ENCODE measurements around the gene ACTA1.

The ACTA1 gene

DNA sequence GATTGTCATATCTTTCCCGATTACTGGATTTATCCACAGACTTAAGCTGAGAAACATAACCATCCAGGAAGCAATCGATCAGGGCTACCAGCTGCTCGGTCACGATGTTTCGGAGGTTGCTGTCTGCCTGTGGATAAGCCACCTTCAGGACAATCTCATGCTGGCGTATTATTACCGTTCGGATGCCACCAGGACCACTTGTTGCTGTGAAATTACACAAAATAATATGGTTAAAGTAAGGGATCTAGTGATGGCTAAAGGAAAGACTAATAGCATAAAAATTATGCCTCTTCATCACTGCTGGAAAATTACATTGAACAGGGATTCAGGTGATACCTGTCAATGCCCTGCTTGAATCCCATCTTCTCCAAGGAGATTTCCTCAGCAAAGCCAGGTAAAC lies 30.8 kb upstream of the ACTA1 start:
- no peak for DNase-seq
- Histone ChIP-seq H3K36me3 (ENCODE audit: control insufficient read depth, insufficient read depth, low read length) (peaks cover 85% of the 10 kb centered on the region), H3K4me1 (ENCODE audit: control insufficient read depth, insufficient read depth, low read length, poor library complexity, severe bottlenecking) (no peaks in the 10 kb centered on the region), H3K27ac (ENCODE audit: insufficient read depth, low read length, poor library complexity, severe bottlenecking) (no peak overlapping the region), H3K27me3 (replicated peaks; ENCODE audit: control insufficient read depth, insufficient read depth, low read length, poor library complexity, severe bottlenecking) (no peaks in the 10 kb centered on the region), H3K4me3 (ENCODE audit: insufficient read depth, low read depth, low read length, poor library complexity, severe bottlenecking) (no peak overlapping the region), H3K9me3 (ENCODE audit: control insufficient read depth, low read length) (no peaks in the 10 kb centered on the region)

DNA sequence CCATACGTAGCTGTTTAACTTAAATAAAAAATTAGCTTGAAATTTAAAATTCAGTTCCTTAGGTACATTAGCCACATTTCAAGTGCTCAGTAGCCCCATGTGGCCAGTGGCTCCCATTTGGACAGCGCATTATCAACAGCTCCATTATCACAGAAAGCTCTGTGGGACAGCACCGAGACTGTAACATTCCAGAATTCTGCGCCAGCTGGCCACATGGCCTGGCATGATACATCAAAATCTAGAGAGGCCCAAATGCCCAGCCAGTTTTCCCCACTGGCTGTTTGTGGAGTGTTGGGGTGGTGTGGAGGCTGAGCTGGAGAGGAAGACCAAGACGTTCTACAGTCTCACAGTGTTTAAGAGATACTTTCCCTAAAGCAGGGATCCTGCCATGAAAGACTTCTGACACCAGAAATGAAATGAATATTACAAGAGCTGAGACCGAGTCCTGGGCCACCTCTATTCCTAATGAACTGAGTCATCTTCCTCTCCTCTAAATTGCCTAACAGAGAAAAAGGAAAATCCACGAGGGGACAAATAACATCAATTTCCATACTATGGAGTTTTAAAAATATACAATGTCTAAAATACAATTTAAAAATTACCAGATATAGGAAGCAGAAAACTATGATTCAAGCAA lies 27.3 kb upstream of the ACTA1 start:
- Histone ChIP-seq H3K4me3 (ENCODE audit: insufficient read depth, low read depth, low read length, poor library complexity, severe bottlenecking) (no peak overlapping the region), H3K36me3 (ENCODE audit: control insufficient read depth, insufficient read depth, low read length) (peaks cover 75% of the 10 kb centered on the region), H3K27me3 (replicated peaks; ENCODE audit: control insufficient read depth, insufficient read depth, low read length, poor library complexity, severe bottlenecking) (no peaks in the 10 kb centered on the region), H3K9me3 (ENCODE audit: control insufficient read depth, low read length) (no peaks in the 10 kb centered on the region), H3K4me1 (ENCODE audit: control insufficient read depth, insufficient read depth, low read length, poor library complexity, severe bottlenecking) (no peaks in the 10 kb centered on the region), H3K27ac (ENCODE audit: insufficient read depth, low read length, poor library complexity, severe bottlenecking) (no peak overlapping the region)
- no peak for DNase-seq

DNA sequence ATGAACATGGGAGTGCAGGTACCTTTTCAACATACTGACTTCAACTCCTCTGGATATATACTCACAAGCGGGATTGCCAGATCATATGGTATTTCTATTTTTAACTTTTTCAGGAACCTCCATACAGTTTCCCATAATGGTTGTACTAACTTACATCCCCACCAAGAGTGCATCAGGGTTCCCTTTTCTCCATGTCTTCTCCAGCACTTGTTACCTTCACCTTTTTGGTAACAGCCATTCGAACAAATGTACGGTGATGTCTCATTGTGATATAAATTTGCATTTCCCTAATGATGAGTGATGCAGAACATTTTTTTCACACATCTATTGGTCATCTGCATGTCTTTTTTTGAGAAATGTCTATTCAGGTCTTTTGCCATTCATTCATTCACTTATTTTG lies 25.9 kb upstream of the ACTA1 start:
- Histone ChIP-seq H3K36me3 (ENCODE audit: control insufficient read depth, insufficient read depth, low read length) (peaks cover 63% of the 10 kb centered on the region), H3K27ac (ENCODE audit: insufficient read depth, low read length, poor library complexity, severe bottlenecking) (no peak overlapping the region), H3K9me3 (ENCODE audit: control insufficient read depth, low read length) (no peaks in the 10 kb centered on the region), H3K4me3 (ENCODE audit: insufficient read depth, low read depth, low read length, poor library complexity, severe bottlenecking) (no peak overlapping the region), H3K27me3 (replicated peaks; ENCODE audit: control insufficient read depth, insufficient read depth, low read length, poor library complexity, severe bottlenecking) (no peaks in the 10 kb centered on the region), H3K4me1 (ENCODE audit: control insufficient read depth, insufficient read depth, low read length, poor library complexity, severe bottlenecking) (no peaks in the 10 kb centered on the region)
- DNase-seq: no peak

DNA sequence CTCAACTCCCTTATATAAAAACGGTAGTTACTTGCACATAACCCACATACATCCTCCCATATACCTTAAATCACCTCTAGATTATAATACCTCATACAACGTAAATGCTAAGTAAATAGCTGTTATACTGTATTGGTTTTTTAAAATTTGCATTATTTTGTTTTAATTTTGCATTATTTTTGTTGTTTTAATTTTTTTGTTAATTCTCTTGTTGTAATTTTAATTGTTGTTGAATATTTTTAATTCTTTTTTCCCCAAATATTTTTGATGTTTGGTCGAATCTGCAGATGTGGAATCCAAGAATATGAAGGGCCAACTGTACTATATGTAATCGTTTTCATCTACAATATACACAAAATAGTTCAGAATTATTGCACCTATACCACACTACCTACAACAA lies 23.5 kb upstream of the ACTA1 start:
- Histone ChIP-seq H3K36me3 (ENCODE audit: control insufficient read depth, insufficient read depth, low read length) (peaks cover 47% of the 10 kb centered on the region), H3K4me1 (ENCODE audit: control insufficient read depth, insufficient read depth, low read length, poor library complexity, severe bottlenecking) (no peaks in the 10 kb centered on the region), H3K27ac (ENCODE audit: insufficient read depth, low read length, poor library complexity, severe bottlenecking) (no peak overlapping the region), H3K4me3 (ENCODE audit: insufficient read depth, low read depth, low read length, poor library complexity, severe bottlenecking) (no peak overlapping the region), H3K27me3 (replicated peaks; ENCODE audit: control insufficient read depth, insufficient read depth, low read length, poor library complexity, severe bottlenecking) (no peaks in the 10 kb centered on the region), H3K9me3 (ENCODE audit: control insufficient read depth, low read length) (no peaks in the 10 kb centered on the region)
- DNase-seq: no peak

DNA sequence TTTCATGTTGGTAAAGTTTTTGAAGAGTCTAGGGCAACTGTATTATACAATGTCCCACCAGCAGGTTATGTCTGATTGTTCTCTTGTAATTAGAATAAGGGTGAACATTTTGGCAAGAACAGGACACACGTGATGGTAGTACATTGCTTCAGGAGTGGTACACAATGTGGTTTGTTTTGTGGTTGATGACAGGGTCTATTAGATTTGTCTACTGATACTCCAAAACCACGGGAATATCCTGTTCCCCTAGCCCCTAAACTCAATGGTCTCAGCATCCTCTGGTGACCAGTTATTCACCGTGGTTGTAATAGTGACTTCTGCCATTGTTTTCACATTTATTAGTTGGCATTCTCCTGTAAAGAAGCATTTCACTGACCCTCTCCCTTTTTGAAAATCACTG lies 22.1 kb upstream of the ACTA1 start:
- H3K36me3 ChIP-seq (ENCODE audit: control insufficient read depth, insufficient read depth, low read length): peaks cover 35% of the 10 kb centered on the region
- H3K9me3 ChIP-seq (ENCODE audit: control insufficient read depth, low read length): no peaks in the 10 kb centered on the region
- H3K27me3 ChIP-seq (replicated peaks; ENCODE audit: control insufficient read depth, insufficient read depth, low read length, poor library complexity, severe bottlenecking): no peaks in the 10 kb centered on the region
- DNase-seq: no peak
- H3K27ac ChIP-seq (ENCODE audit: insufficient read depth, low read length, poor library complexity, severe bottlenecking): no peak overlapping the region
- H3K4me1 ChIP-seq (ENCODE audit: control insufficient read depth, insufficient read depth, low read length, poor library complexity, severe bottlenecking): no peaks in the 10 kb centered on the region
- no peak overlapping the region for H3K4me3 ChIP-seq (ENCODE audit: insufficient read depth, low read depth, low read length, poor library complexity, severe bottlenecking)

DNA sequence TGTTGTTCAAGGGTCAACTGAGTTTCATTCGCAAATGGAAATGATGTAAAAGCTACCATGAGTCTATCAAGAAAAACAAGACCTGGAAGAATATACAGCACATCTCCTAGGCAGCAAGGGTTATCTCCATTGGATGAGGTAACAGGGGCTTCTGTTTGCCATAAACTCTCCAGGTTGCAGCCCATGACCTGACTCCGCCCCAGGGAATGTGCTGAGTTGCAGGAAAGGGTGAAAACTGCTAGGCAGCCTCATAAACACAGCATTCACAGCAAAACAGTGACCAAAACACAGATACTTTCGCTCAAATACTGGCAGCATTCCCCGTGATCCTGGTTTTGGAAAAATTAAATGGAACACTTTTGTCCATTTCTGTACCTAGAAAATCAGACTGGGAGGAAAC lies 20.2 kb upstream of the ACTA1 start:
- no peak for DNase-seq

DNA sequence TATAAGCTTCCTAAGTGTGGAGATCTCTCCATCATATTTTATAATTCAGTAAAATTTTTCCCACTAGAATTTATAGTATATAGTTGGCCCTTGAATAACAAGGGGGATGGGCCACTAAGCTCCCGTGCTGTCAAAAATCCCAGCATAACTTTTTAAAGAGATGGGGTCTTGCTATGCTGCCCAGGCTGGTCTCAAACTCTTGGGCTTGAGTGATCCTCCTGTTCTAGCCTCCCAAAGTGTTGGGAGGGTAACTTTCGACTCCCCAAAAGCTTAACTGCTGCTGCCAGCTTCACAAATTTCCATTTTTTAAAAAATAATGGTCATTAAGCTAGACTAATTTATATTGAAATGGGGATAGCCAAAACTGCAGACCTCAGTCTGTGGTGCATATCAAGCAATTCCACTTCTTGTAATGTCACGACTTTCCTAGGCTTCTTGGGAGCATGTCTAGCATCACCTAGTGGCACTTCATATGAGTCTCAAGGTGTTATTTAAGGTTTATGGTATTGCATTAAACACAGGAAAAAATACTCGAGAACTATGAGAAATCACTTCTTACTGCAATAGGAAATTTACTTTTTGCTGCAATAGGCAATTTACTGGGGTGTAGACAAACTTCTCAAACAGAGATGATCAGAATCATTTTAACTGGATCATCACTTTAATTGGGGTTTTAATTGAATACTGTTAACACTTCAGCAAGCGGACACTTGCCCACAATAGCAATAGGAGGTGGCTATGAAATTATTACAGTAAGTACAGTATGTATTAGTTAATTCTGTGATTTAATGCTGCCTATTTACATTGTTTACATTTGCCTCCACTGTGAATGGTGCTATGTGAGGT lies 19.3 kb upstream of the ACTA1 start:
- Histone ChIP-seq H3K27ac (ENCODE audit: insufficient read depth, low read length, poor library complexity, severe bottlenecking) (no peak overlapping the region), H3K4me3 (ENCODE audit: insufficient read depth, low read depth, low read length, poor library complexity, severe bottlenecking) (no peak overlapping the region), H3K27me3 (replicated peaks; ENCODE audit: control insufficient read depth, insufficient read depth, low read length, poor library complexity, severe bottlenecking) (no peaks in the 10 kb centered on the region), H3K4me1 (ENCODE audit: control insufficient read depth, insufficient read depth, low read length, poor library complexity, severe bottlenecking) (no peaks in the 10 kb centered on the region), H3K9me3 (ENCODE audit: control insufficient read depth, low read length) (no peaks in the 10 kb centered on the region), H3K36me3 (ENCODE audit: control insufficient read depth, insufficient read depth, low read length) (peaks cover 21% of the 10 kb centered on the region)
- DNase-seq: no peak

More for the DNA sequence above, 20.2 kb upstream of the ACTA1 start:
- Histone ChIP-seq H3K4me3 (ENCODE audit: insufficient read depth, low read depth, low read length, poor library complexity, severe bottlenecking) (no peak overlapping the region), H3K36me3 (ENCODE audit: control insufficient read depth, insufficient read depth, low read length) (peaks cover 16% of the 10 kb centered on the region), H3K4me1 (ENCODE audit: control insufficient read depth, insufficient read depth, low read length, poor library complexity, severe bottlenecking) (no peaks in the 10 kb centered on the region), H3K27ac (ENCODE audit: insufficient read depth, low read length, poor library complexity, severe bottlenecking) (no peak overlapping the region), H3K9me3 (ENCODE audit: control insufficient read depth, low read length) (no peaks in the 10 kb centered on the region), H3K27me3 (replicated peaks; ENCODE audit: control insufficient read depth, insufficient read depth, low read length, poor library complexity, severe bottlenecking) (no peaks in the 10 kb centered on the region)

DNA sequence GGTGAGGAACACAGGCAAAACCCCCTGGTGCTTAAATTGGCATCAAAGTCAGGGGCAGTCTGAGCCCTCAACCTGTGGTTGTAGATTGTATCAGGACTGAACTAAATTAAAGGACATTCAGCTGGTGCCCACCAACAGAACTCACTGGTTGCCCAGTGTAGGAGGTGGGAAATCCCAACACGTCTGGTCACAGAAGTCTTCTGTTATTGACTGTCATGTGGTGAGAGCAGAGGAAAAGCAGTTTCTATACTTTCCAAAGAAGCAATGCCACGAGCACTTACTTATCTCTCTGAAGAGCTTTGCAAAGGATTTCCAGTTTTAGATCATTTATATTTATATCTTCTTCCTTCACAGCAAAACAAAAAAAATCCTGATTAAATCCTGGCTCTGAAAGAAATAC lies 15.0 kb upstream of the ACTA1 start:
- H3K36me3 ChIP-seq (ENCODE audit: control insufficient read depth, insufficient read depth, low read length): peaks cover 28% of the 10 kb centered on the region
- H3K4me3 ChIP-seq (ENCODE audit: insufficient read depth, low read depth, low read length, poor library complexity, severe bottlenecking): no peak overlapping the region
- no peak overlapping the region for H3K27ac ChIP-seq (ENCODE audit: insufficient read depth, low read length, poor library complexity, severe bottlenecking)
- no peak for DNase-seq
- H3K27me3 ChIP-seq (replicated peaks; ENCODE audit: control insufficient read depth, insufficient read depth, low read length, poor library complexity, severe bottlenecking): no peaks in the 10 kb centered on the region
- H3K9me3 ChIP-seq (ENCODE audit: control insufficient read depth, low read length): no peaks in the 10 kb centered on the region
- H3K4me1 ChIP-seq (ENCODE audit: control insufficient read depth, insufficient read depth, low read length, poor library complexity, severe bottlenecking): no peaks in the 10 kb centered on the region

DNA sequence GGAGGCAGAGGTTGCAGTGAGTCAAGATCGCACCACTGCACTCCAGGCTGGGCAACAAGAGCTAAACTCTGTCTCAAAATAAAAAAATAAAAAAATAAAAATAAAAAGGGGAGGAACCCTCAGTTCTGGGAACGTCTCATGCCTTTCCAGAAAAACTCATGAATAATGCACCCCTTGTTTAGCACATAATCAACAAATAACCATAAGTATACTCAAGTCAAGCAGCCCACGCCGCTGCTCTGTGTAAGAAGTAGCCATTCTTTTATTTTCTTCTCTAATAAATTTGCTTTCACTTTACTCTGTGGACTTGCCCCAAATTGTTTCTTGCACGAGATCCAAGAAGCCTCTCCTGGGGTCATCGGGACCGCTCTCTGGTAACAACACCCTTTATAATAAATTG lies 14.5 kb upstream of the ACTA1 start:
- Histone ChIP-seq H3K4me1 (ENCODE audit: control insufficient read depth, insufficient read depth, low read length, poor library complexity, severe bottlenecking) (no peaks in the 10 kb centered on the region), H3K27ac (ENCODE audit: insufficient read depth, low read length, poor library complexity, severe bottlenecking) (no peak overlapping the region), H3K27me3 (replicated peaks; ENCODE audit: control insufficient read depth, insufficient read depth, low read length, poor library complexity, severe bottlenecking) (no peaks in the 10 kb centered on the region), H3K36me3 (ENCODE audit: control insufficient read depth, insufficient read depth, low read length) (peaks cover 27% of the 10 kb centered on the region), H3K4me3 (ENCODE audit: insufficient read depth, low read depth, low read length, poor library complexity, severe bottlenecking) (no peak overlapping the region), H3K9me3 (ENCODE audit: control insufficient read depth, low read length) (no peaks in the 10 kb centered on the region)
- no peak for DNase-seq

DNA sequence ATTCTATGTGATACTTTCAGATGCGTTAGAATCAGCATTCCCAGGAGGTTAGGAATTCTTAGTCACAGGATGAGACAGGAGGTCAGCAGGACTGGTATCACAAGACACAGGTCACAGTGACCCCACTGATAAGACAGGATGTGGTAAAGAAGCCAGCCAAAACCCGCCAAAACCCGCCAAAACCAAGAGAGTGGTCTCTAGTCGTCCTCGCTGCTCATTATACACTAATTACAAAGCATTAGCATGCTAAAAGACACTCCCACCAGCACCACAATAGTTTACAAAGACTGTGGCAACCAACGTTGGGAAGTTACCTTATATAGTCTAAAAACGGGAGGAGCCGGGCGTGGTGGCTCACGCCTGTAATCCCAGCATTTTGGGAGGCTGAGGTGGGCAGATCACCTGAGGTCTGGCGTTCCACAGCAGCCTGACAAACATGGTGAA lies 13.9 kb upstream of the ACTA1 start:
- Histone ChIP-seq H3K27me3 (replicated peaks; ENCODE audit: control insufficient read depth, insufficient read depth, low read length, poor library complexity, severe bottlenecking) (no peaks in the 10 kb centered on the region), H3K9me3 (ENCODE audit: control insufficient read depth, low read length) (no peaks in the 10 kb centered on the region), H3K36me3 (ENCODE audit: control insufficient read depth, insufficient read depth, low read length) (peaks cover 27% of the 10 kb centered on the region), H3K27ac (ENCODE audit: insufficient read depth, low read length, poor library complexity, severe bottlenecking) (no peak overlapping the region), H3K4me1 (ENCODE audit: control insufficient read depth, insufficient read depth, low read length, poor library complexity, severe bottlenecking) (no peaks in the 10 kb centered on the region), H3K4me3 (ENCODE audit: insufficient read depth, low read depth, low read length, poor library complexity, severe bottlenecking) (no peak overlapping the region)
- DNase-seq: no peak
